Suprapubic skin (tissue), 3 donors: ENCODE results near the gene ZBTB22.

ENCODE experiments used
- CTCF ChIP-seq, 2 donors: fragments of 200-600 bp in 1 of 2; fragments of 450-650 bp in 1 of 2; sonication (generic) in 1 of 2; IDR thresholded peaks; one replicate each; pipeline ENCODE4 v1.5.1; 2016 to 2019; ENCODE audit warnings: antibody characterized with exemption in 2 of 2, mild to moderate bottlenecking in 1 of 2, moderate library complexity in 1 of 2
- EP300 ChIP-seq: sonication (generic); formaldehyde crosslinking; IDR thresholded peaks from one replicate; pipeline ENCODE4 v1.6.1; 2017; ENCODE audit warnings: antibody characterized with exemption

DNA sequence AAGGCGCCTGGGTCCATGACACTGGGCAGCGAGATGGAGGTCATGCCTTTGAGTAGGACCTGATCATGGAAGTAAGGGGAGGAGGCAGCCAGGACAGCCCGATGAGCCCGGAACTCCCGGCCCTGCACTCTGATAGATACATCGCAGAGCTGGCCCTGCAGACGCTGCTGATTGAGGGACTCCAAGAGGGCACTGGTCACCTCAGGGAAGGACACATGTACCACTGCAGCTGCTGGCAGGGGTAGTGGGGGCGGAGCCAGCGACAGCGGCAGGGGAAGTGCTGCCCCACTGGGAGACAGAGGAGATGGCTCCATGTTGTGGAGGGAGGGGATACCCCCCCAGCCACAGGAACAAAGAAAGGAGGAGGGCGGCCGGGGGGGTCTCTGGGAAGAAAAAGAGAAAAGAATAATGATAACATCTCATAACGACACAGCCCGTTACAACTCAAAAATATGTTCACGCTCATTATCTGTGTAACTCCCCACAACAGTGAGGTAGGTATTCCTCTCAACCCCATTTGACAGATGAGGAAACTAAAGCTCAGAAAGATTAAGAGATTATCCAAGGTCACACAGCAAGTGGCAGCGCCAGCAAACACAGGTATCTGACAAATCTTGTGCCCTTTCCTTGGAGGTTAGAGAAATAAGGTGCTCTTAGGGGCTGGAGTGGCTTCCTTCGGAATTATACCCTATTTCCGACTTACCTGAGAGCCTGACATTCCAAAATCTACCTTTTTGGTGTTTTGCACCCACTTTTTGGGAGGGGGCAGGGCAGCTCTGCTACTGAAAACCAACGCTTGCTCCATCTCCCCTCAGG lies 733 bp downstream of the ZBTB22 start:
- TF ChIP-seq CTCF (IDR thresholded peaks at IDR 0.05) (no peak), EP300 (no peak)
